H9 (cell line): Measurements from ENCODE around the gene TENT5C. TPM values are rescaled to one million over a fixed set of nuclear protein-coding genes. Genes with fewer than 3 reads are reported as not detected.
"Not testable (repeated sequence)": the region's sequence is repeated elsewhere in the genome, so short reads cannot be mapped to it uniquely, and the experiment has no call there.

ENCODE experiments used
- DNase-seq: peaks from one replicate; pipeline ENCODE4 v3.0.0-alpha.2; 2017
- H2AFZ ChIP-seq: one replicate; pipeline ENCODE4 v1.6.1; 2013; ENCODE audit warnings: mild to moderate bottlenecking, low read length, control low read depth, moderate library complexity
- H2AK5ac ChIP-seq: 2 replicates; pipeline ENCODE4 v1.6.1; 2013; ENCODE audit warnings: low read length, control low read depth, mixed read lengths; ENCODE audit not compliant: insufficient read length
- H2BK120ac ChIP-seq: one replicate; pipeline ENCODE4 v1.6.1; 2013; ENCODE audit warnings: low read depth, mild to moderate bottlenecking, low read length, control low read depth, inconsistent platforms; ENCODE audit not compliant: poor library complexity, severe bottlenecking
- H2BK12ac ChIP-seq: 2 replicates; pipeline ENCODE4 v1.6.1; 2013; ENCODE audit warnings: low read length, control low read depth, mixed read lengths, low read depth; ENCODE audit not compliant: insufficient read length
- H2BK15ac ChIP-seq: 2 replicates; pipeline ENCODE4 v1.6.1; 2013; ENCODE audit warnings: low read depth, low read length, control low read depth
- H2BK20ac ChIP-seq: one replicate; pipeline ENCODE4 v1.6.1; 2013; ENCODE audit warnings: low read depth, mild to moderate bottlenecking, low read length, control low read depth, inconsistent platforms; ENCODE audit not compliant: poor library complexity, severe bottlenecking
- H2BK5ac ChIP-seq: 2 replicates; pipeline ENCODE4 v1.6.1; 2013; ENCODE audit warnings: low read length, control low read depth, mixed read lengths; ENCODE audit not compliant: insufficient read length
- H3K14ac ChIP-seq: 2 replicates; pipeline ENCODE4 v1.6.1; 2013; ENCODE audit warnings: low read length, control low read depth; ENCODE audit not compliant: insufficient read depth
- H3K18ac ChIP-seq: 2 replicates; pipeline ENCODE4 v1.6.1; 2013; ENCODE audit warnings: low read depth, mild to moderate bottlenecking, mixed read lengths, low read length, control low read depth; ENCODE audit not compliant: insufficient read length
- H3K23ac ChIP-seq: 2 replicates; pipeline ENCODE4 v1.6.1; 2013; ENCODE audit warnings: low read length, control low read depth, mixed read lengths, low read depth; ENCODE audit not compliant: insufficient read length
- H3K23me2 ChIP-seq: 2 replicates; pipeline ENCODE4 v1.6.1; 2013; ENCODE audit warnings: low read depth, mild to moderate bottlenecking, mixed read lengths, low read length, control low read depth; ENCODE audit not compliant: insufficient read length, poor library complexity, severe bottlenecking
- H3K27ac ChIP-seq: 2 replicates; pipeline ENCODE4 v1.5.1; 2013; ENCODE audit warnings: low read length, control low read depth, mixed read lengths, low read depth; ENCODE audit not compliant: insufficient read length
- H3K27me3 ChIP-seq: 2 replicates; pipeline ENCODE4 v1.6.1; 2013; ENCODE audit warnings: low read length, control low read depth, inconsistent platforms; ENCODE audit not compliant: insufficient read depth
- H3K4ac ChIP-seq: 2 replicates; pipeline ENCODE4 v1.6.1; 2013; ENCODE audit warnings: low read depth, mild to moderate bottlenecking, control low read depth, inconsistent platforms, low read length, moderate library complexity
- H3K4me1 ChIP-seq: 2 replicates; pipeline ENCODE4 v1.6.1; 2013; ENCODE audit warnings: low read length, control low read depth, inconsistent platforms; ENCODE audit not compliant: insufficient read depth
- H3K4me2 ChIP-seq: 2 replicates; pipeline ENCODE4 v1.6.1; 2013; ENCODE audit warnings: low read length, control low read depth, mixed read lengths; ENCODE audit not compliant: insufficient read length, insufficient read depth
- H3K56ac ChIP-seq: 2 replicates; pipeline ENCODE4 v1.6.1; 2013; ENCODE audit warnings: low read depth, mild to moderate bottlenecking, mixed read lengths, low read length, control low read depth; ENCODE audit not compliant: insufficient read length
- H3K79me1 ChIP-seq: 2 replicates; pipeline ENCODE4 v1.6.1; 2013; ENCODE audit warnings: low read depth, mild to moderate bottlenecking, moderate library complexity, low read length, control low read depth, inconsistent platforms; ENCODE audit not compliant: insufficient read depth, poor library complexity, severe bottlenecking
- H3K79me2 ChIP-seq: 2 replicates; pipeline ENCODE4 v1.6.1; 2013; ENCODE audit warnings: low read length, control low read depth, inconsistent platforms; ENCODE audit not compliant: insufficient read depth
- H3K9ac ChIP-seq: 2 replicates; pipeline ENCODE4 v1.6.1; 2013; ENCODE audit warnings: low read length, control low read depth, mixed read lengths; ENCODE audit not compliant: insufficient read length; ENCODE audit errors: extremely low read depth
- H3K9me3 ChIP-seq: one replicate; pipeline ENCODE4 v1.6.1; 2013; ENCODE audit warnings: low read depth, low read length, inconsistent platforms; ENCODE audit not compliant: control insufficient read depth
- H3T11ph ChIP-seq: one replicate; pipeline ENCODE4 v1.6.1; 2013; ENCODE audit warnings: mild to moderate bottlenecking, low read length, control low read depth, inconsistent platforms
- H4K20me1 ChIP-seq: one replicate; pipeline ENCODE4 v1.6.1; 2013; ENCODE audit not compliant: control insufficient read depth, insufficient read length, insufficient read depth
- H4K5ac ChIP-seq: 2 replicates; pipeline ENCODE4 v1.6.1; 2013; ENCODE audit warnings: low read depth, mild to moderate bottlenecking, mixed read lengths, low read length, control low read depth; ENCODE audit not compliant: insufficient read length
- H4K8ac ChIP-seq: replicated peaks from 2 replicates; pipeline ENCODE4 v1.6.1; 2013; ENCODE audit warnings: low read length, control low read depth, mixed read lengths, low read depth; ENCODE audit not compliant: insufficient read length
- H4K91ac ChIP-seq: 2 replicates; pipeline ENCODE4 v1.6.1; 2013; ENCODE audit warnings: low read depth, mild to moderate bottlenecking, moderate library complexity, mixed read lengths, low read length, control low read depth; ENCODE audit not compliant: insufficient read length
- H3K27ac Mint-ChIP-seq, 3 experiments: 2 replicates in 2 of 3; 3 replicates in 1 of 3; pipeline ENCODE4 v1.8.0; 2020 to 2021; ENCODE audit warnings: mixed read lengths in 3 of 3, mild to moderate bottlenecking in 1 of 3, moderate library complexity in 1 of 3
- H3K27me3 Mint-ChIP-seq: 2 replicates; pipeline ENCODE4 v1.8.0; 2021; ENCODE audit warnings: low read depth, mild to moderate bottlenecking, moderate library complexity, mixed read lengths
- H3K36me3 Mint-ChIP-seq, 3 experiments: 2 replicates in 2 of 3; 3 replicates in 1 of 3; pipeline ENCODE4 v1.8.0; 2020 to 2021; ENCODE audit warnings: low read depth in 3 of 3, mixed read lengths in 3 of 3; ENCODE audit not compliant: insufficient read depth in 1 of 3
- H3K4me1 Mint-ChIP-seq, 2 experiments: 2 replicates each; pipeline ENCODE4 v1.8.0; 2020; ENCODE audit warnings: mixed read lengths in 2 of 2
- H3K4me3 Mint-ChIP-seq, 2 experiments: 2 replicates in 1 of 2; 3 replicates in 1 of 2; pipeline ENCODE4 v1.8.0; 2020 to 2021; ENCODE audit warnings: mild to moderate bottlenecking in 2 of 2, mixed read lengths in 2 of 2, moderate library complexity in 1 of 2
- H3K9me3 Mint-ChIP-seq, 2 experiments: 2 replicates in 1 of 2; 3 replicates in 1 of 2; pipeline ENCODE4 v1.8.0; 2020; ENCODE audit warnings: mild to moderate bottlenecking in 2 of 2, mixed read lengths in 2 of 2, moderate library complexity in 1 of 2
- total RNA-seq: library from RNA; stranded (reverse); gene quantifications from 2 replicates; pipeline ENCODE4 v1.2.1, GENCODE V29; 2021
- TF ChIP-seq, protein P1 (sequence below): fragments of 200-600 bp; sonication (generic); conservative IDR thresholded peaks from 3 replicates; pipeline ENCODE4 v1.8.0; 2021; ENCODE audit warnings: antibody characterized with exemption, mild to moderate bottlenecking

The TENT5C gene
- total RNA-seq, 1 experiment from 2014 or later: 0.37 TPM

DNA sequence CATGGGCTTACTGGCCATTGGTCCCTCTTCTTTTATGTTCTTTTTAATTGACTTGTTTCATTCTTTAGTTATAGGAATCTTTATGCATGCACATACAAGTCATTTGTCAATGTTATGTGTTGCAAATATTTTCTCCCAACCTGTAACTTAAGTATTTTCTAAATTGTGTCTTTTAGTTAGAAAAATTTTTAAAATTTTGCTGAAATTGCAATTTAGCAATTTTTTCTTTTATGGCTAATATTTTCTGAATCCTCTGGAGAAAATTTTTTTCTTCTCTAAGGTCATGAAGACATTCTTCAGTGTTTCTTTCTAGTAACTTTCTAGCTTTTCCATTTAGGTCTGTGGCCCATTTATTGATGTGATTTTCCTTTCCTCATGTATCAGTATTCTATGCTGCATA, 48.9 kb upstream of the TENT5C start:
- Histone ChIP-seq H3K23me2 (no peaks in the 10 kb centered on the region), H3K56ac (no peak overlapping the region), H2BK120ac (no peak overlapping the region), H2BK5ac (no peak overlapping the region), H4K20me1 (no peaks in the 10 kb centered on the region), H3K4me1 (no peaks in the 10 kb centered on the region), H3K79me1 (no peaks in the 10 kb centered on the region), H3T11ph (no peak overlapping the region), H3K14ac (no peak overlapping the region), H3K27ac (no peak overlapping the region), H3K23ac (no peak overlapping the region), H2BK12ac (no peak overlapping the region), H4K91ac (no peak overlapping the region), H2BK20ac (no peak overlapping the region), H2AFZ (no peak overlapping the region), H3K18ac (no peak overlapping the region), H3K9me3 (no peaks in the 10 kb centered on the region), H4K8ac (no peak overlapping the region), H3K4me2 (no peak overlapping the region), H3K79me2 (no peaks in the 10 kb centered on the region), H2AK5ac (no peak overlapping the region), H4K5ac (no peak overlapping the region), H3K27me3 (no peaks in the 10 kb centered on the region), H2BK15ac (no peak overlapping the region), H3K4ac (no peak overlapping the region), H3K9ac (no peak overlapping the region)
- H3K36me3 Mint-ChIP-seq: peaks cover 0 to 12% (median 11%) of the 10 kb centered on the region in 3 experiments; a peak in 6 of 7 replicates
- DNase-seq: no peak
- no peak overlapping the region for H3K27ac Mint-ChIP-seq
- H3K9me3 Mint-ChIP-seq: peaks cover 19 to 22% of the 10 kb centered on the region in 2 experiments
- TF ChIP-seq, protein P1, sequence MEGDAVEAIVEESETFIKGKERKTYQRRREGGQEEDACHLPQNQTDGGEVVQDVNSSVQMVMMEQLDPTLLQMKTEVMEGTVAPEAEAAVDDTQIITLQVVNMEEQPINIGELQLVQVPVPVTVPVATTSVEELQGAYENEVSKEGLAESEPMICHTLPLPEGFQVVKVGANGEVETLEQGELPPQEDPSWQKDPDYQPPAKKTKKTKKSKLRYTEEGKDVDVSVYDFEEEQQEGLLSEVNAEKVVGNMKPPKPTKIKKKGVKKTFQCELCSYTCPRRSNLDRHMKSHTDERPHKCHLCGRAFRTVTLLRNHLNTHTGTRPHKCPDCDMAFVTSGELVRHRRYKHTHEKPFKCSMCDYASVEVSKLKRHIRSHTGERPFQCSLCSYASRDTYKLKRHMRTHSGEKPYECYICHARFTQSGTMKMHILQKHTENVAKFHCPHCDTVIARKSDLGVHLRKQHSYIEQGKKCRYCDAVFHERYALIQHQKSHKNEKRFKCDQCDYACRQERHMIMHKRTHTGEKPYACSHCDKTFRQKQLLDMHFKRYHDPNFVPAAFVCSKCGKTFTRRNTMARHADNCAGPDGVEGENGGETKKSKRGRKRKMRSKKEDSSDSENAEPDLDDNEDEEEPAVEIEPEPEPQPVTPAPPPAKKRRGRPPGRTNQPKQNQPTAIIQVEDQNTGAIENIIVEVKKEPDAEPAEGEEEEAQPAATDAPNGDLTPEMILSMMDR: no peak
- H3K4me1 Mint-ChIP-seq: 0 out of 4 replicates have a peak, but pooled peaks cover 0 to 6% of the 10 kb centered on the region in 2 experiments
- no peak overlapping the region for H3K4me3 Mint-ChIP-seq
- no peaks in the 10 kb centered on the region for H3K27me3 Mint-ChIP-seq

DNA sequence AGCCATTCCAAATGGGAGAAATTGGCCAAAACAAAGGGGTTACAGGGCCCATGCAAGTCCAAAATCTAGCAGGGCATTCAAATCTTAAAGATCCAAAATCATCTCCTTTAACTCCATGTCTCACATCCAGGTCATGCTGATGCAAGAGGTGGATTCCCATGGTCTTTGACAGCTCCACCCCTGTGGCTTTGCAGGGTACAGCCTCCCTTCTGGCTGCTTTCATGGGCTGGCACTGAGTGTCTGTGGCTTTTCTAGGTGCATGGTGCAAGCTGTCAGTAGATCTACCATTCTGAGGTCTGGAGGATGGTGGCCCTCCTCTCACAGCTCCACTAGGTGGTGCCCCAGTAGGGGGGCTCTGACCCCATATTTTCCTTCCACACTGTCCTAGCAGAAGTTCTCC, 47.4 kb upstream of the TENT5C start:
- H3K79me2 ChIP-seq, H2BK15ac ChIP-seq, H3K23me2 ChIP-seq, H2BK20ac ChIP-seq, H4K20me1 ChIP-seq, H3K79me1 ChIP-seq, H2AK5ac ChIP-seq, H3K4me1 Mint-ChIP-seq, H4K5ac ChIP-seq, H3K9me3 ChIP-seq, H3K27me3 ChIP-seq, H3K27ac ChIP-seq, H3K18ac ChIP-seq, H3K14ac ChIP-seq, H3K27ac Mint-ChIP-seq, H3K27me3 Mint-ChIP-seq, H3K23ac ChIP-seq, H4K8ac ChIP-seq, H3K4me1 ChIP-seq, H2BK120ac ChIP-seq, H3K9ac ChIP-seq, H3T11ph ChIP-seq, H4K91ac ChIP-seq, H2BK12ac ChIP-seq, DNase-seq, H3K4me3 Mint-ChIP-seq, H3K4me2 ChIP-seq, H2BK5ac ChIP-seq, H3K56ac ChIP-seq, H2AFZ ChIP-seq, H3K4ac ChIP-seq: not testable (repeated sequence)
- Mint-ChIP-seq H3K36me3 (peaks cover 0 to 12% (median 11%) of the 10 kb centered on the region in 3 experiments; a peak in 6 of 7 replicates), H3K9me3 (peaks cover 19 to 22% of the 10 kb centered on the region in 2 experiments)
